H1 (cell line): ENCODE results near the gene CCDC33. TPM values are rescaled to one million over a fixed set of nuclear protein-coding genes. Genes with fewer than 3 reads are reported as not detected.

Experiments used
- POLR2A ChIP-seq, 2 experiments: IDR thresholded peaks; 1 replicate in 1 of 2; 2 replicates in 1 of 2; pipeline ENCODE4 v1.6.1; 2011; ENCODE audit warnings: low read depth in 2 of 2, low read length in 2 of 2, mild to moderate bottlenecking in 2 of 2; ENCODE audit errors: control extremely low read depth in 1 of 2
- polyA plus RNA-seq, 7 experiments: library from polyadenylated mRNA; depleted of rRNA in 3 of 7; stranded (reverse) in 5 of 7; unstranded in 2 of 7; fragments of >200 nt in 5 of 7; fragments of 200-250 nt in 2 of 7; gene quantifications; 1 replicate in 5 of 7; 2 replicates in 1 of 7; 4 replicates in 1 of 7; pipeline versions ENCODE4 v1.2.1 to v1.2.3, GENCODE V29; 2011 to 2013; ENCODE audit warnings: missing spikeins in 2 of 7, mixed read lengths in 2 of 7
- total RNA-seq: library from RNA; stranded (reverse); fragmentation: NEBNext Ultra II Directional; extraction: Animal tissue kit (Norgen Biotek cat#: 25700); gene quantifications from 2 replicates; pipeline ENCODE4 v1.2.1, GENCODE V29; 2021

CCDC33 gene
- total and polyA plus RNA-seq, 2 of the 8 experiments (the other 6 are each of a cell fraction or from before 2014, with no cell fraction given) = 2.0 to 2.7 TPM

DNA sequence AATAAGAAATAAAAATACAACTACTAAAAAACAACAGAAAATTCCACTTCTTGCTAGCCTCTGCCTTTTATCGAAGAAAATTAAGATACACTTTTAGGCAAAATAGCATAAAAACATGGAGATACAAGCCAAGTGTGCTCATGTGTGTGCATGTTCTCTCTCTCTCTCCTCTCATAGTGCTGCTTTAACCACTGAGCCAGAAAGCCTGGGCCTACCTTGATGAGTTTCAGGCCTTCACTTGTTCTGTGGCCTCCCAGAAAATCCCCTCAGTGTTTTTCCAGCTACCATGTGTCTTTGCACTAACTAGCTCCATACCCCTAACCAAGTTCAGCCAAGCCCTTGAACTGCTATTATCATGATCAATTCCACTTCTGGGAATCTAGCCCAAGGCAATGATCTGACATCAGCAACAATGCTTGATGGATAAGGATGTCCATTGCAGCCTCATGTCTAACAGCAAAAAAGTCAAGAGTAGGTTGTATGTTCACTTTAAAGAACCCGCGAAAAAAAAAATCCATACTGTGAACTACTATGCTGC, 113.2 kb downstream of the CCDC33 start (continued):
- no peak for TF ChIP-seq POLR2A (IDR thresholded peaks at IDR 0.05; ENCODE audit: control extremely low read depth in 1 of 2, low read depth in 2 of 2, low read length in 2 of 2)
- TF ChIP-seq, all 59 proteins: peak for 0
